Suprapubic skin (tissue), 4 donors: ENCODE results near the gene STK40. TPM values are rescaled to one million over a fixed set of nuclear protein-coding genes. Genes with fewer than 3 reads are reported as not detected.

Source experiments
- DNase-seq, 2 donors: peaks; one replicate each; pipeline ENCODE4 v3.0.0-alpha.2; 2019; ENCODE audit warnings: low spot score in 2 of 2
- H3K27ac ChIP-seq: fragments of 200-600 bp; sonication (generic); one replicate; pipeline ENCODE4 v1.5.1; 2019
- H3K27me3 ChIP-seq: fragments of 200-600 bp; sonication (generic); one replicate; pipeline ENCODE4 v1.5.1; 2019
- H3K36me3 ChIP-seq: fragments of 200-600 bp; sonication (generic); one replicate; pipeline ENCODE4 v1.5.1; 2019
- H3K4me1 ChIP-seq: fragments of 200-600 bp; sonication (generic); one replicate; pipeline ENCODE4 v1.5.1; 2019
- H3K4me3 ChIP-seq: fragments of 200-600 bp; sonication (generic); one replicate; pipeline ENCODE4 v1.5.1; 2019; ENCODE audit warnings: mild to moderate bottlenecking
- H3K9me3 ChIP-seq: fragments of 200-600 bp; sonication (generic); one replicate; pipeline ENCODE4 v1.5.1; 2019
- EP300 ChIP-seq: sonication (generic); formaldehyde crosslinking; IDR thresholded peaks from one replicate; pipeline ENCODE4 v1.6.1; 2017; ENCODE audit warnings: antibody characterized with exemption
- POLR2A ChIP-seq, 2 donors: fragments of 450-650 bp; IDR thresholded peaks; one replicate each; pipeline ENCODE4 v1.6.1; 2017; ENCODE audit warnings: antibody characterized with exemption in 2 of 2, mild to moderate bottlenecking in 2 of 2, moderate library complexity in 2 of 2
- POLR2AphosphoS5 ChIP-seq, 3 donors: sonication (generic); formaldehyde crosslinking; IDR thresholded peaks; one replicate each; pipeline ENCODE4 v1.6.1; 2017; ENCODE audit warnings: antibody characterized with exemption in 3 of 3
- WGBS: methylation state at CpG from one replicate; pipeline ENCODE4 v1.1.5; 2018; 5-methylcytosine and 5-hydroxymethylcytosine counted together
- total RNA-seq, 4 donors: library from RNA; depleted of rRNA; stranded (reverse); fragments of >200 nt; gene quantifications; one replicate each; pipeline ENCODE4 v1.1.0, GENCODE V29; 2016
- TF ChIP-seq, protein P1 (sequence below), 2 donors: fragments of 200-600 bp in 1 of 2; fragments of 450-650 bp in 1 of 2; sonication (generic) in 1 of 2; IDR thresholded peaks; one replicate each; pipeline ENCODE4 v1.5.1; 2016 to 2019; ENCODE audit warnings: antibody characterized with exemption in 2 of 2, mild to moderate bottlenecking in 1 of 2, moderate library complexity in 1 of 2

Gene STK40
- total RNA-seq, 4 donors from 2014 or later = 29.0 to 69.5 (median 51.8) TPM

GRCh38 chr1:36415661-36416326 lies 30.1 kb upstream of the STK40 start:
- no peak for DNase-seq
- Histone ChIP-seq H3K36me3 (peaks cover 14% of the 10 kb centered on the region), H3K4me1 (peaks cover 11% of the 10 kb centered on the region), H3K27me3 (no peaks in the 10 kb centered on the region), H3K9me3 (no peaks in the 10 kb centered on the region), H3K4me3 (no peak overlapping the region), H3K27ac (no peak overlapping the region)
- TF ChIP-seq, protein P1, sequence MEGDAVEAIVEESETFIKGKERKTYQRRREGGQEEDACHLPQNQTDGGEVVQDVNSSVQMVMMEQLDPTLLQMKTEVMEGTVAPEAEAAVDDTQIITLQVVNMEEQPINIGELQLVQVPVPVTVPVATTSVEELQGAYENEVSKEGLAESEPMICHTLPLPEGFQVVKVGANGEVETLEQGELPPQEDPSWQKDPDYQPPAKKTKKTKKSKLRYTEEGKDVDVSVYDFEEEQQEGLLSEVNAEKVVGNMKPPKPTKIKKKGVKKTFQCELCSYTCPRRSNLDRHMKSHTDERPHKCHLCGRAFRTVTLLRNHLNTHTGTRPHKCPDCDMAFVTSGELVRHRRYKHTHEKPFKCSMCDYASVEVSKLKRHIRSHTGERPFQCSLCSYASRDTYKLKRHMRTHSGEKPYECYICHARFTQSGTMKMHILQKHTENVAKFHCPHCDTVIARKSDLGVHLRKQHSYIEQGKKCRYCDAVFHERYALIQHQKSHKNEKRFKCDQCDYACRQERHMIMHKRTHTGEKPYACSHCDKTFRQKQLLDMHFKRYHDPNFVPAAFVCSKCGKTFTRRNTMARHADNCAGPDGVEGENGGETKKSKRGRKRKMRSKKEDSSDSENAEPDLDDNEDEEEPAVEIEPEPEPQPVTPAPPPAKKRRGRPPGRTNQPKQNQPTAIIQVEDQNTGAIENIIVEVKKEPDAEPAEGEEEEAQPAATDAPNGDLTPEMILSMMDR (IDR thresholded peaks at IDR 0.05) = no peak
- WGBS = 91% methylated on average over 15 of the region's 15 CpGs

DNA sequence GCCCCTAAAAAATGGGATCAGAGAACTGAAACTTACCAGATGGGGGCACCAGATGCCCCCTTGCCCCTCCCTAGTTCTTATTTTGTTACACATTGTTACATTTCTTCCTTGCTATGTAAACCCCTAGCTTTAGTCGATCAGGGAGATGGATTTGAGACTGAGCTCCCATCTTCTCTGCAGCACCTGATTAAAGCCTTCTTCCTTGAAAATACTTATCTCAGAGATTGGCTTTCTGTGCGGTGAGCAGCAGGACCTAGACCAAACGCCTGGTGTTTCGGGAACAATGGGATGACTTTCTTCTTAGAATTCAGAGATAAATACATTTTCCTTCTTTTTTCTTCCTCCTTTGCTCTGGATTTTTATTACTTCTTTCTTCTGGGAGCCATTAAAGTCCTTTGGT lies 28.7 kb upstream of the STK40 start:
- H3K4me3 ChIP-seq = no peak overlapping the region
- no peaks in the 10 kb centered on the region for H3K9me3 ChIP-seq
- H3K4me1 ChIP-seq = peaks cover 3% of the 10 kb centered on the region
- no peak for DNase-seq
- no peak overlapping the region for H3K27ac ChIP-seq
- TF ChIP-seq POLR2AphosphoS5 (IDR thresholded peaks at IDR 0.05) (no peak), EP300 (no peak), POLR2A (IDR thresholded peaks at IDR 0.05) (no peak)
- TF ChIP-seq, protein P1 (IDR thresholded peaks at IDR 0.05) = no peak
- WGBS = 95% methylated on average over 4 of the region's 4 CpGs
- peaks cover 14% of the 10 kb centered on the region for H3K36me3 ChIP-seq
- H3K27me3 ChIP-seq = no peaks in the 10 kb centered on the region

GRCh38 chr1:36411674-36412648 lies 26.2 kb upstream of the STK40 start:
- Histone ChIP-seq H3K9me3 (no peaks in the 10 kb centered on the region), H3K4me3 (no peak overlapping the region), H3K27ac (no peak overlapping the region), H3K27me3 (no peaks in the 10 kb centered on the region), H3K36me3 (peaks cover 4% of the 10 kb centered on the region), H3K4me1 (no peaks in the 10 kb centered on the region)
- no peak for DNase-seq
- no peak for TF ChIP-seq EP300
- no peak for TF ChIP-seq POLR2A (IDR thresholded peaks at IDR 0.05)
- no peak for TF ChIP-seq POLR2AphosphoS5 (IDR thresholded peaks at IDR 0.05)
- TF ChIP-seq, protein P1 (IDR thresholded peaks at IDR 0.05) = no peak
- WGBS = 45% methylated on average over 11 of the region's 11 CpGs

- Histone ChIP-seq H3K27me3 (no peaks in the 10 kb centered on the region), H3K9me3 (no peaks in the 10 kb centered on the region), H3K4me3 (no peak overlapping the region), H3K36me3 (no peaks in the 10 kb centered on the region), H3K27ac (no peak overlapping the region), H3K4me1 (no peaks in the 10 kb centered on the region)
- 60% methylated on average over 2 of the region's 2 CpGs for WGBS
- no peak for DNase-seq
- TF ChIP-seq, protein P1 (IDR thresholded peaks at IDR 0.05) = no peak
- TF ChIP-seq EP300 (no peak), POLR2AphosphoS5 (IDR thresholded peaks at IDR 0.05) (no peak), POLR2A (IDR thresholded peaks at IDR 0.05) (no peak)
Observed at GRCh38 chr1:36408479-36408878, 22.8 kb upstream of the STK40 start.

- no peak overlapping the region for H3K4me3 ChIP-seq
- WGBS = 89% methylated on average over 1 of the region's 1 CpG
- peaks cover 4% of the 10 kb centered on the region for H3K4me1 ChIP-seq
- no peaks in the 10 kb centered on the region for H3K27me3 ChIP-seq
- H3K36me3 ChIP-seq = no peaks in the 10 kb centered on the region
- H3K27ac ChIP-seq = no peak overlapping the region
- no peaks in the 10 kb centered on the region for H3K9me3 ChIP-seq
- TF ChIP-seq EP300 (no peak), POLR2AphosphoS5 (IDR thresholded peaks at IDR 0.05) (no peak), POLR2A (IDR thresholded peaks at IDR 0.05) (no peak)
- TF ChIP-seq, protein P1 (IDR thresholded peaks at IDR 0.05) = no peak
- no peak for DNase-seq
Observed at GRCh38 chr1:36406440-36406839, 20.7 kb upstream of the STK40 start.
